HUES6 (cell line): Measurements from ENCODE around the gene EYA3.
A peak's percentile ranks its signal among the peaks of the same experiment; 100 is the strongest.

Experiments used
- H3K27ac ChIP-seq: 2 replicates; pipeline ENCODE4 v1.7.0; 2013; ENCODE audit warnings: low read depth, mild to moderate bottlenecking, low read length, inconsistent platforms
- H3K27me3 ChIP-seq: 2 replicates; pipeline ENCODE4 v1.6.1; 2013; ENCODE audit warnings: low read length; ENCODE audit not compliant: control insufficient read depth, insufficient read depth
- H3K36me3 ChIP-seq: 2 replicates; pipeline ENCODE4 v1.6.1; 2013; ENCODE audit warnings: low read length; ENCODE audit not compliant: control insufficient read depth, insufficient read depth
- H3K4me1 ChIP-seq: 2 replicates; pipeline ENCODE4 v1.6.1; 2013; ENCODE audit warnings: low read length; ENCODE audit not compliant: control insufficient read depth, insufficient read depth
- H3K4me3 ChIP-seq: 2 replicates; pipeline ENCODE4 v1.5.1; 2013; ENCODE audit warnings: low read depth, low read length
- H3K9ac ChIP-seq: one replicate; pipeline ENCODE4 v1.6.1; 2013; ENCODE audit warnings: mild to moderate bottlenecking, low read length
- H3K9me3 ChIP-seq: 2 replicates; pipeline ENCODE4 v1.6.1; 2013; ENCODE audit warnings: low read depth, low read length; ENCODE audit not compliant: control insufficient read depth, insufficient read depth

The EYA3 gene

DNA sequence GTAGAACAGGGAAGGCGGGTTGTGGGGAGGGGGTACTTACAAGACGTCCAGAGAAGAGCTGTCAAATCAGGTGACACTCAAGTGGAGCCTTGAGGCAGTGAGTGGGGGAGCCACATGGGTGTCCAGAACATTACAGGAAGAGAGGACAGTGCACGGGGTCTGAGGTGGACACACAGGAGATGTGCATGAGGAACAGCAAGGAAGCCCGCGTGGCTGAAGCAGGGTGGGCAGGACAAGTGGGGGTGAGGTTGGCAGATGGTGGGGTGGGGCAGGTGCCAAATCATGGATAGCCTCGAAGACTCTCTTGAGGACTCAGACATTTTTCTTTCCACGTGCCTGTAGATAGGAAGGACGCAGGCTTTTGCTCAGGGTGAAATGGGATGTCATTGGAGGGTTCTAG lies 152.7 kb downstream of the EYA3 start:
- Histone ChIP-seq H3K9me3 (no peaks in the 10 kb centered on the region), H3K4me3 (peak overlapping the region; percentile 75), H3K27me3 (peaks cover 10% of the 10 kb centered on the region; the same call in 1 of the 2 replicates), H3K9ac (peak overlapping the region; percentile 63), H3K36me3 (no peaks in the 10 kb centered on the region; the same call in 1 of the 2 replicates), H3K27ac (no peak overlapping the region), H3K4me1 (peaks cover 38% of the 10 kb centered on the region)

DNA sequence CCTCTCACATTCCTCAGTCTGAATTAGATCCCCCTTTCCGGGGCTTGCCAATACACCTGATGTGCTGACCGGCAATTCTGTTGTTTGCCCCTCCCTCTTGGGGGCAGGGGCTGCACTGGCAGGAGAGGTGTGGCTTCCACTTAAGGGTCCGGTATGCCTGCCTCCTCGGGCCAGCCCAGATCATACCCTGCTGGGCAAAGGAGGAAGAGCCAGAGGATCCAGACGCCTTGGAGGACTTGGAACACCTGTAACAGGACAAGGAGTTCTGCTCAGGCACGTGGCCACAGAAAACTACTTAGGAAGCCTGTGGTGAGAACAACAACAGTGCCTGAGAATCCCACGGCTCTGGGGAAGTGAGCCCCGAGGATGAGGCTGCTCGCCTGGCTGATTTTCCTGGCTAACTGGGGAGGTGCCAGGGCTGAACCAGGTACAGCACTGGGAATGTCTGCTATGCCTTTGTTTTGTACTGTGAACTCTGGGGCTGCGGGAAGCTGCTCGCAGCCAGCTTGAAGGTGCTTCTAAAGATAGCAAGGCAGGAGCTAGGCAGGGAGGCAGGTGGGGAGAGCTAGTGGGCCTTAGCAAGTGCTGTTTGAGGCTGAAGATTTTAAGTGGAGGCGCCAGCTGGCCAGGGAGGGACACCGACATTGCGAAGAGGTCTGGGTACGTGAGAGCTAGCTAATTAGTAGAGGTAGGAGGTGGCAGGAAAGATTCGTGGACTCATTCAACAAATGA lies 153.4 kb downstream of the EYA3 start, which contains the start of gene SMPDL3B:
SMPDL3B (plus strand) TSS at position 183 of the 732 bp plus-strand sequence; CDS start at position 367, 184 bp downstream.
- Histone ChIP-seq H3K9me3 (no peaks in the 10 kb centered on the region), H3K9ac (peak within 1 kb of the TSS; percentile 63), H3K27ac (no peak within 1 kb of the TSS), H3K36me3 (no peaks in the 10 kb centered on the region; the same call in 1 of the 2 replicates), H3K4me3 (peak within 1 kb of the TSS; percentile 75), H3K4me1 (peaks cover 36% of the 10 kb centered on the region), H3K27me3 (peaks cover 10% of the 10 kb centered on the region; the same call in 1 of the 2 replicates)

DNA sequence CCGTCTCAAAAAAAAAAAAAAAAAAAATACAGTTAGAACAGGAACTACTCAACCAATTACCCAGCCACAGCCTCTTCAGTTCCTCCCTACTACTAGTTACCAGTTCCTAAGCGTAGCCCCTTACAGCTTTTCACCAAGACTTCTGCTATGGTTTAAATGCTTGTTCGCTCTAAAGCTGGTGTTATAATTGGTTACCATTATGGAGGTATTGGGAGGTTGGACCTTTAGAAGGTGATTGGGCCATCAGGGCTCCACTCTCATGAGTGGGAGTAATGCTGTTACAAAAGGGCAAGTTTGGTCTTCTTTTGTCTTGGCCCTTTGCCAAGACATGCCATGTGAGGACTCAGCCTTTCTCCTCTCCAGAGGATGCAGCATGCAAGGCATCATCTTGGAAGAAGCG lies 156.7 kb downstream of the EYA3 start:
- H3K9me3 ChIP-seq = no peaks in the 10 kb centered on the region
- H3K9ac ChIP-seq = no peak overlapping the region
- H3K4me3 ChIP-seq = no peak overlapping the region
- H3K27ac ChIP-seq = no peak overlapping the region
- H3K36me3 ChIP-seq = no peaks in the 10 kb centered on the region
- peaks cover 20% of the 10 kb centered on the region for H3K4me1 ChIP-seq
- peaks cover 10% of the 10 kb centered on the region; the same call in 1 of the 2 replicates for H3K27me3 ChIP-seq

DNA sequence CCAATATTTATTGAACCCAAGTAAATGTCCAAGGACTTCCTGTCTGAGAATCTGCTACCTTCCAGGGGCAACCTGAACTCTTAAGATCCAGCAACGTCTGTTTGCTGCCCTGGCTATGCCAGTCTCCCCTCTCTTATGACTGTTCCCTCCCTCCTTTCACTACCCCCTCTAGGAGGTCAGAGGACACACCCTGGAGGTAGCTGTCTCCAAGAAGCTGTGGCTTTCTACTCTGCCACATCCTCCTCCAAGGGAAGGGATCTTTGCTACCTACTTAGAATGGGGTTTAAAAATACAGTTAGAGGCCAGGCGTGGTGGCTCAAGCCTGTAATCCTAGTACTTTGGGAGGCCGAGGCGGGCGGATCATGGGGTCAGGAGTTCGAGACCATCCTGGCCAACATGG lies 157.2 kb downstream of the EYA3 start:
- no peak overlapping the region for H3K27ac ChIP-seq
- peaks cover 20% of the 10 kb centered on the region for H3K4me1 ChIP-seq
- H3K9me3 ChIP-seq = no peaks in the 10 kb centered on the region
- no peak overlapping the region for H3K4me3 ChIP-seq
- peaks cover 10% of the 10 kb centered on the region; the same call in 1 of the 2 replicates for H3K27me3 ChIP-seq
- H3K9ac ChIP-seq = no peak overlapping the region
- H3K36me3 ChIP-seq = no peaks in the 10 kb centered on the region

DNA sequence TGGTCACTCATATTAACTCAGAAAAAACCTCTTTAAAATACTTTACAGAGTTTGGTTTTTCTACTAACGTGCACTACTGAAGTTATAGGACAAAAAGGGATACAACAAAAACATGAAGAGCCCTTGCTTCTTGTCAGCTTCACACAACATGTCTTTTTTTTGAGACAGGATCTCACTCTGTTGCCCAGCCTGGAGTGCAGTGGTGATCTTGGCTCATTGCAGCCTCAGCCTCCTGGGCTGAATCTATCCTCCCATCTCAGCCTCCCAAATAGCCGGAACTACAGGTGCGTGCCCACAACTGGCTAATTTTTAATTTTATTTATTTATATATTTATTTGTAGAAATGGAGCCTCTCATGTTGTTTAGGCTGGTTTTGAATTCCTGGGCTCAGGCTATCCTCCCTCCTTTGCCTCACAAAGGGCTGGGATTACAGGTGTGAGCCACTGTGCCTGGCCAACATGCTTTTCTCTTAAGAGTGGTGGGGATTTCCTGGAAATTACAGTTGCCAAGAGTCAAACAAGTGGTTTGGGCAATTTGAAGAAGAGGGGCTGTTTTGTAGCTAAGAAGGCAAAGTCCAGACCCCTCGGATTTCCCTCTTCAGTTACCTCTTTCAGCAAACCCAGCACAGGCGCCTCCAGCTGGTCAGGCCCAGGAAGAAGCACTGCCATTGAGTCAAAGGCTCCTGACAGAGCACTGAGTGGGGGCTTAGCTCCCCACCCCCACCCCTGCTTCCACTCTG lies 160.0 kb downstream of the EYA3 start:
- H3K9me3 ChIP-seq = no peaks in the 10 kb centered on the region
- no peak overlapping the region for H3K4me3 ChIP-seq
- no peaks in the 10 kb centered on the region for H3K27me3 ChIP-seq
- H3K27ac ChIP-seq = no peak overlapping the region
- no peaks in the 10 kb centered on the region for H3K36me3 ChIP-seq
- H3K9ac ChIP-seq = no peak overlapping the region
- peaks cover 9% of the 10 kb centered on the region; the same call in 1 of the 2 replicates for H3K4me1 ChIP-seq

DNA sequence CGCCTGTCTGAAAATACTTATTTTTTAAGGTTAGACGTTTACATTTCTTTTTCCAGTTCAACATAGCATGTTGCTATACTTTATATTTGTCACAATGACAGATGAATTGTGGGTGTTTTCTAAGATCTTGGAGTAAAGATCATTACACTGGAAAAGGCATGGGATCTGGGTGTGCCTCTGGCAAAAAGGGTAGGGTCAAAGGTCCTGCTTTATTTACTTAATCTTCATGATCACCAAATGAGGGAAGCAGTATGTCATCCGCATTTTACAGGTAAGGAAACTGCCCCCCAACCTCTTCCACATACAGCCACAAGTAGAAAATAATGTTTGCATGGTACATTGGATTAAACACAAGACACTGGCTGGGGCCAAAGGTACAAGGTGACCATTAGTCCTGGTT lies 166.1 kb downstream of the EYA3 start:
- Histone ChIP-seq H3K4me1 (no peaks in the 10 kb centered on the region), H3K9me3 (no peaks in the 10 kb centered on the region), H3K36me3 (no peaks in the 10 kb centered on the region), H3K27me3 (peaks cover 3% of the 10 kb centered on the region; the same call in 1 of the 2 replicates), H3K4me3 (no peak overlapping the region), H3K27ac (no peak overlapping the region), H3K9ac (no peak overlapping the region)
